CD4-positive, alpha-beta T cell treated with Interleukin-21 for 1 hour (primary cell): ENCODE results near the gene SART1.

ENCODE experiments used
- DNase-seq: peaks from one replicate; pipeline ENCODE4 v3.0.0-alpha.2; 2020

The SART1 gene, protein sequence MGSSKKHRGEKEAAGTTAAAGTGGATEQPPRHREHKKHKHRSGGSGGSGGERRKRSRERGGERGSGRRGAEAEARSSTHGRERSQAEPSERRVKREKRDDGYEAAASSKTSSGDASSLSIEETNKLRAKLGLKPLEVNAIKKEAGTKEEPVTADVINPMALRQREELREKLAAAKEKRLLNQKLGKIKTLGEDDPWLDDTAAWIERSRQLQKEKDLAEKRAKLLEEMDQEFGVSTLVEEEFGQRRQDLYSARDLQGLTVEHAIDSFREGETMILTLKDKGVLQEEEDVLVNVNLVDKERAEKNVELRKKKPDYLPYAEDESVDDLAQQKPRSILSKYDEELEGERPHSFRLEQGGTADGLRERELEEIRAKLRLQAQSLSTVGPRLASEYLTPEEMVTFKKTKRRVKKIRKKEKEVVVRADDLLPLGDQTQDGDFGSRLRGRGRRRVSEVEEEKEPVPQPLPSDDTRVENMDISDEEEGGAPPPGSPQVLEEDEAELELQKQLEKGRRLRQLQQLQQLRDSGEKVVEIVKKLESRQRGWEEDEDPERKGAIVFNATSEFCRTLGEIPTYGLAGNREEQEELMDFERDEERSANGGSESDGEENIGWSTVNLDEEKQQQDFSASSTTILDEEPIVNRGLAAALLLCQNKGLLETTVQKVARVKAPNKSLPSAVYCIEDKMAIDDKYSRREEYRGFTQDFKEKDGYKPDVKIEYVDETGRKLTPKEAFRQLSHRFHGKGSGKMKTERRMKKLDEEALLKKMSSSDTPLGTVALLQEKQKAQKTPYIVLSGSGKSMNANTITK

DNA sequence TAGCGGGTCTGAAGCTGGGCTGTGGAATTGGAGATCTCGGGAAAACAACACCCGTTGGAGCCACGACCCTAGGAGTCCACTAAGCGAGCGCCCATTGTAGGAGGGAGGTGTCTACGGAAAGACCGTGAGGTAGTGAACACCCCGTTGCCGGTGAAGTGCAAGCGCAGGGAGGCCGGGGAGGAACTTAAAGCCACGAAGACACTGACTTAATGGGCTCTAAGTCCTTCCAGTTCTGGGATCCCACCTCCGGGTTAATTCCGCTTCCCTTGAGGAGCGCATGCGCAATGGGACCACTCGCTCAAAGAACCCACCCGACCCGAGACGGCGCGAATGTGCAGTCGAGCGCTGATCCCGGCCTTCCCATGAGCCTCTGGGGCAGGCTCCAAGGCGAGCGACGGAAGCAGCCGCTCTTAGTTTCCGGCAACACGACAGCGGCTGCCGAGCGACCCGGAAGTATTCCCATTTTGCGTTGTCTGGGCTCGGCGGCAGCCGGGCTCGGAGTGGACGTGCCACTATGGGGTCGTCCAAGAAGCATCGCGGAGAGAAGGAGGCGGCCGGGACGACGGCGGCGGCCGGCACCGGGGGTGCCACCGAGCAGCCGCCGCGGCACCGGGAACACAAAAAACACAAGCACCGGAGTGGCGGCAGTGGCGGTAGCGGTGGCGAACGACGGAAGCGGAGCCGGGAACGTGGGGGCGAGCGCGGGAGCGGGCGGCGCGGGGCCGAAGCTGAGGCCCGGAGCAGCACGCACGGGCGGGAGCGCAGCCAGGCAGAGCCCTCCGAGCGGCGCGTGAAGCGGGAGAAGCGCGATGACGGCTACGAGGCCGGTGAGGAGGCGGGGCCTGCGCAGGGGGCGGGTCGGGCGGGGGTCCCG, at the start of gene SART1:
SART1 (plus strand) TSS at position 468 of the 874 bp plus-strand sequence; CDS start at position 515, 47 bp downstream.
- peak; percentile 98 for DNase-seq

DNA sequence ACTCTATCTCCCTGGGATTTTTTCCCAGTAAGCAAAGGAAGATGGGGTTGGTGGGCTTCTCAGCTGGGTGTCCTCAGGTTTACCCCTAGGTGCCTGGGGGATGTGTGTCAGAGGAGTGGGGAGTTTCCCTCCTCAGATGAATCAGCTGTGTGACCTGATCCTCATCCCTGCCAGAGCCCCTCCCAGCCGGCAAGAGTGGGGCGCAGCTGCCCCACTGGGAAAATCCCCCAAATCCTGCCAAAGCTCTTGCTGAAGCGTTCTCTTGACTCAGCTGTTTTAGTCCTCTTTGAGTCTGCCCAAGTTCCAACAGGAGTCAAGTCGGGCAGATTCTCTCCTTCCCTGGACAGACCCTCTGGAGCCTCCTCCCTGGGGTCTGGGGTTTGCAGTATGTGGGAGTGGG, 48.7 kb upstream of the SART1 start:
- no peak for DNase-seq

DNA sequence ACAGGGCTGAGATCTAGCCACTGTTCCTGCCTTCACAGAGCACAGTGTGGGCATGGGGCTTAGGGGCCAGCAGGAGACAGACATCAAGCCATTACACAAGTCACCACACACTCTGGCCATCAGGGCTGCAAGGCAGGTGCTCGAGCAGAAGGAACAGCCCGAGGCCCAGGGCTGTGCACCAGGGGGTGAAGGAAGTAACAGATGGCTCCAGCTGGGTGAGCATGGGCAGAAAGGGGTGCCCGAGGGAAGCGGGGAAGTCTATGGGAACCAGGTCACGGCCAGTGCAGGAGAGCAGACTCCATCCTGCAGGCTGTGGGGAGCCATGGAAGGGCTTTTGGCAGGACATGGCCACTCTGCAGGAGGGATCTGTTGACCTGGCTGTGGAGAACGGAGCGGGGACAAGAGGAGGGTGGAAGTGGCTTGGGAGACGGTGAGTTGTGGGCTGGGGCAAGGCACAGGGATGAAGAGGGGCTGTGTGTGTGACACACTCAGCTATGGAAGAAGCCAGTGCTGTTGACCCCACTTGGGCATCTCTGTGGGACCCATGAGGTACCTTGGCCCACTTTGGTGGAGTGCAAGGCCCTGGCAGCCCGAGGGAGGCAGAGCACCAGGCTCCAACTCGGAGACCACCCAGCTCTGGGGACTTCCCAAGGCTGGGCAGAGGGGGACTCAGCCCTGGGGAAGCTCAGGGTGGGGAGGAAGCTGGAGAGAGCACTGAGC, 46.3 kb upstream of the SART1 start:
- no peak for DNase-seq

DNA sequence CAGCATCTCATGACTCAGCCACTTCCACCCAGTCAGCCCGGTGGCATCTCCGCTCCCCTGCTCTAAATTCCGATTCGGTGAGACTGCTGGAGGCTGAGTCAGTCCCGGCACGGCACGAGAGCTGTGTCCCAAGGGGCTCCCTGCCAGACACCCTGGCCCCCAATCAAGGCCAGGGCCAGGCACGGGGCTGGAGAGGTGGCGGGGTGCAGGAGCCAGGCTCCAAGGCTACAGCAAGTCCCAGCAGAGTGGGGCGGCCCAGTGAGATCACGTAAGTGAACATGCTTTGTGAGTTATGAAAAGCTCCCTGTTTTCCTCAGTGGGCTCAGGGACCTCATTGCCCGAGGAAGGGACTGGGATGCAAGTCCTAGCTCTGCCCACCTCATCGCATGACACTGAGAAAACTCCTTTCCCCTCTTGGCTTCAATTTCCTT, 45.7 kb upstream of the SART1 start:
- DNase-seq, result no peak

DNA sequence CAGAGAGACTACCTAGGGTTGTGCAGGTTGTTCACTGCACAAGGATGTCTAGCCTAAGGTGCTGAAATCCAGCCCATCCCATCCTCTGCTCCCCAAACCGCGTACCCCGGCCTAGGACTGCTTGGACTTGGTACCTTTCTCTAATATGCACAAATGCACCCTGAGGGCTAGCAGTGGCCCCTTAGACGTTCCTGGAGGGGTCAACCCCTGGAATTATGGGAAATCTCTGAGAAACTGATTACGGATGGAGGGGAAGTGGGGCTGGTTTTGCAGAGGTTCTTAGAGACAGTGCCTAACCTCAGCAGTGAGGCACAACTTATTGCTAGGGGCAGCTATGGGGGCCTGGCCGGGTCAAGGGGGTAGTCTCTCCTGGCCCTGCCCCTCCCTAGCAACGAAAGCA, 45.1 kb upstream of the SART1 start:
- DNase-seq, result no peak

DNA sequence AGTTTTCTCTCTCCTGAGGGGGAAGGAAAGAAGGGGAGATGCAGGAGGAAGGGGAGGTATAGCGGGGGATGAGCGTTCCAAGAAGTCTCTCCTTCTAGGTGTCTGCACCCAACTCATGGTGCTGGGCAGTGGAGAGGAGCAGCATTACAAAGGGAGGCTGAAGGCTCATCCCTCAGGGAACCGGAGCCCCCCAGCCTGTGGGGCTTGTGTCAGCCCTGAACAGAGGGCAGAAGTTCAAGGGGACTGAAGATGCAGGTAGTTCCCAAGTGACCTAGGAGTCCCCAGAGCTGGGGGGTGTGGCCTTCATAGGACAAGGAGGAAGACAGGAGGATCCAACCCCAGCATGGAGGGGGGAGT, 44.5 kb upstream of the SART1 start:
- DNase-seq, result no peak

DNA sequence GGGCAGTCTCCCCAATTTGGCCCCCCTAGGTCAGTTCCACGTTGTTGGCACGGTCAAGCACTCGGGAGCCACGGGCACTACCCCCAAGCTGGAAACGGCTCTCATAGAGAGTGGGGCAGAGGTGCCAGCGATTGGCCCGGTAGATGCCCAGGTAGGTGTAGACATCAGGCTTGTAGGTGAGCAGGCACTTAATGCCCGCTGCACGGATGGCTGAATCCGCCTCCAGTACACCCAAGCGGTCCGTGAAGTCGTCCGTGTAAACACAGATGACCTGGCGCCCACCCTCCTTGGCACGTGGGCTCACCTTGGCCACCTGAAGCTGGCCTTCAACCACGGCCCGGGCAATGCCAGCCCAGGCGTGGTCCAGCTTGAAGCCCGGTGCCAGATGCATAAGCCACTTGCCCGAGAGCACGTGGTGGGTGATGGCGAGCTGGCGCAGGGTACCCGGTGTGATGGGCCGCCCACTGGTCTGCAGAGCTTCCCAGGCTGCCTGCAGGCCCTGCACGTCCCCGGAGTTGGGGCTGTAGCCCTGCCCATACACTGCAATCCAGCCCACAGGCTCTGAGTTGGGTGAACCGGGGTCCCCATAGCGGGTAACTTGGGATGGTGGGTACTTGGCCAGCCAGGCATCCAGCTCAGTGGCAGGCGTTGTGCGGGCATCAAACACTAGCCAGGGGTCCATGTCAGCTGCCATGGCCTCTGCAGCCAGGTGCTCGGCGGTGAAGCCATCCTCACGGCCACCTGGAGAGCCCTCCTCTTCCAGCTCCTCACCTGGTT, 43.9 kb upstream of the SART1 start:
- no peak for DNase-seq

DNA sequence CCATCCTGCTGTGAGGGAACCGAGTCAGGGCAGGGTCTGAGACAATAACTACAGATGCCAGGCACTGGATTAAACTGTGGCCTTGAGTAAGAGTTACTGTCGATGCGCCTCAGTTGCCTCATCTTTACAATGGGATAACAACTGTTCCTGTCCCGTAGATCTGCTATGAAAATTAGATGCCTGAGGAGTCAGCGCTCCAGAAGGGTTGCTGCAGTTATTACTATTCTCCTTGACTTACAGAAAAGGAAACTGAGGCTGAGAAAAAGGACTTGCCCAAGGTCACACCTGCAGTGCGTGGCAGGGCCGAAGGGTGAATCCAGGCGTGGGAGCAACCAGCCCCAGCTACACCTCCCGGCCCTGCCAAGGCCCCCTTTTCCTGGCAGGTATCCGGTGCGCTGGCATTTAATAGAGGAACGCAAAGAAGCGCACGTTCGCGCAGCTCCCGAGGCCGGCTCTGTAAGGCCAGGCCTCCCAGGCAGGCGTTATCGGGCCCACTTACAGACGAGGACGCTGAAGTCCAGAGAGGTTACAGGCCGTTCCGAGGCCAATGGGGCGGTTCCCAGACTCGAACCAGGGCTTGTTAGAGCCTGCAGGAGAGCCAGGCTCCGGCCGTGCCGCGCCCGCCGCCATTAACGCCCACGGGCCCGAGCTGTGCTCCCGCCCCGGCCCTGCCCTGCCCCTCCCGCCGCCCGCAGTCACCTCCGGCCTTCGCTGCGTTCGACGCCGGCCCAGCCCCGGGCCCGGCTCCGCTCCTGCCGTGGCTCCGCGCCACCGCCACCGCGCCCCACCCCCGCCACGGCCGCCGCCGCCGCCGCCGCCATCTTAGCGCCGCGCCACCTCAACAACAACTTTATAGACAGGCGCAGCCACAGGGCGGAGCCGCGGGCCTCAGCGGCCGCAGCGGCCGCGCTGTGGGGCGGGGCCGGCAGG, 43.1 kb upstream of the SART1 start, which contains the start of gene C11orf68:
C11orf68 (minus strand) TSS at position 852 of the 930 bp plus-strand sequence; CDS start at position 821, 31 bp downstream.
- DNase-seq, result no peak

DNA sequence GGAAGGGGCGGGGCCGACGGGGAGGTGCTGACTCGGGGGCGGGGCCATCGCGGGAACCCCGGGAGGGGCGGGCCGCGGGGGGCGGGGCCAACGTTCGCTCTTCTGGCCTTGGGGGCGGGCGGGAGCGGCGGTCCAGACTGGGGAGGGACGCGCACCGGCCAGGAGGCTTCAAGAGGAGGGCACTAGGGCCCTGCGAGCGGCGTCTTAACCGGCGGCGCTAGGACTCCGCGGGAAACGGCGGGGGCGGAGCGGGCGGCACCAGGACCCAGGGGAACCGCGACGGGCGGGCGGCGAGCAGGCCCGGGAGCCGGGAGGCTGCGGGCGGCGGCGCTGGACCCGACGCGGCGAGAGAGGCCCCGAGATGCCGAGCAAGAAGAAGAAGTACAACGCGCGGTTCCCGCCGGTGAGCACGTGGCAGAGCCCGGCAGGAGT, 42.4 kb upstream of the SART1 start, which contains the start of gene DRAP1:
DRAP1 (plus strand) TSS at position 286 of the 432 bp plus-strand sequence; CDS start at position 362, 76 bp downstream.
- peak; percentile 99 for DNase-seq

DNA sequence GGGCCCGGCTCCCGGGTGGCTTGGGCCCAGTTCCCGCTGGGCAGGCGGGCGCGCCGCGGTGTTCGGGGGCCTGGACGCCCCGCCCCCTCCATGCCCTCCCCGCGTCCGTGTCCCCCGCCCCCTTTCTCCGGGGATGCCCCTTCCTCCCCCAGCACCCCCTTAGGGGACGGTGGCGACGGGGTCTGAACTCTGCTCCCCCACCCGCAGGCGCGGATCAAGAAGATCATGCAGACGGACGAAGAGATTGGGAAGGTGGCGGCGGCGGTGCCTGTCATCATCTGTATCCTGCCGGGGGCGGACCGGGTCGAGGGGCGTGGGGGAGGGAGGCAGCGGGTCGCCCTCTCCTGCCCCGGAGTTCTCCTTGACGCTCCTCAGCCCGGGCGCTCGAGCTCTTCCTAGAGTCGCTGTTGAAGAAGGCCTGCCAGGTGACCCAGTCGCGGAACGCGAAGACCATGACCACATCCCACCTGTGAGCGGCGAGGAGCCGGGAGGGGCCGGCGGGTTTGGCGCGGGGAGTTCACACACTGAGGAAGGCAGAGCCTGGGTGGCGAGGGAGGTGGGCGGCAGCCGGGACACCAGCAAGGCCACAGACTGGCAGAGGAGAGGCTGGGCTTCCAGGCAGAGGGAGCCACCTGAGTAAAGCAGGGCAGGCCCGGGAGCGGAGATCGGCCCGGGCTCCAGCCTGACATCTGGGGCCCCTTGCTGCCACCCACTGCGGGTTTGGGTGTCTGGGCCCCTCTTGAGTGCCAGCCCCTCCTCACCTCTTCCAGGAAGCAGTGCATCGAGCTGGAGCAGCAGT, 41.8 kb upstream of the SART1 start:
- peak; percentile 72 for DNase-seq

DNA sequence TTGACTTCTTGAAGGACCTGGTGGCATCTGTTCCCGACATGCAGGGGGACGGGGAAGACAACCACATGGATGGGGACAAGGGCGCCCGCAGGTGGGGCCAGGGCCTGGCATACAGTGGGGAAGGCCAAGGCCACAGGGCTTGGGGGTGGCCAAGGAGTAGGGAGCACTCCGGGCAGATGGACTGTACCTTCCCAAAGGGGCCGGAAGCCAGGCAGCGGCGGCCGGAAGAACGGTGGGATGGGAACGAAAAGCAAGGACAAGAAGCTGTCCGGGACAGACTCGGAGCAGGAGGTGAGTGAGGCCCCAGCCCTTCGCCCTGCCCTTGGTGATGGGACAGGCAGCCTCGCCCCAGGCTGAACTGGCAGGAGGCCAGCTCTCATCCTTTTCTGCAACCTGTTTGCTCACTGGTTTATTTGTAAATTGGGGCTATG, 41.1 kb upstream of the SART1 start:
- DNase-seq, result no peak

DNA sequence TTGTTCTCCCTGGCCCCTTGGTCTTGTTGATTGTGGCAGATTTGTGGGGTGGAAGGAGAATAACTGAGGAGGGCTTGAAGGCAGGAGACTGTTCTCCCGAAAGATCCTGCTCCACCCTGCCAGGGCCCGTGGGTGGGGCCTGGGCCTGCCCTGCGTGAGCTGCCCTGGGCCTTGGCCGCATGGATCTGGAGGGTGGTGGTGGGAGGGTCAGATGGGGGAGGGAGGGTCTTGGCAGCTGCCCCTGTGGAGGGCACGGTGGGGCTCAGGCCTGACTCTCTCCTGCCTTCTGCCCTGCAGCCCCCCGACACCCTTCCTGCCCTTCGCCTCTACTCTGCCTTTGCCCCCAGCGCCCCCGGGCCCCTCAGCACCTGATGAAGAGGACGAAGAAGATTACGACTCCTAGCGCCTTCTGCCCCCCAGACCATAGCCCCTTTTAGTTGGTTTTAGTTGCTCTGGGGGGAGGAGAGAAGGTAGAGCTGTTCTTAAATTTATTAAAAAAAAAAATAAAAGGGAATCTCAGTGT, 40.4 kb upstream of the SART1 start:
- no peak for DNase-seq

DNA sequence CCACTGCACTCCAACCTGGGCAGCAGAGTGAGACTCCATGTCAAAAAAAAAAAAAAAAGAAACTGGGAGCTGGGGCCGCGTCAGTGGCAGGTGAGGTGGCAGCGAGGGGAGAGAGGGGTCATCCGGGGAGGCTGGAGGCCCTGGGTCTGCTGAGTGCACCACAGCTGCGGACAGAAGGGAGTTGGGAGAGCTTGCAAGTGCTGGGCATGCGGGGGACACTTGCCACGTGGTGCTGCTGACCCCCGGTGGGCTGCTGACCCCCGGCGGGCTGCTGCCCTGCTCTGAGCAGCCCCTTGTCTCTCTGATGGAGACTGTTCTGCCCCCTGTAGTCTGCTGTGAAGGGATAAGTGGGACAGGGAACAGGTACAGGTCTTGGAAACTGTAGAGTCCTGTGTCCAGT, 39.7 kb upstream of the SART1 start:
- DNase-seq, result no peak

DNA sequence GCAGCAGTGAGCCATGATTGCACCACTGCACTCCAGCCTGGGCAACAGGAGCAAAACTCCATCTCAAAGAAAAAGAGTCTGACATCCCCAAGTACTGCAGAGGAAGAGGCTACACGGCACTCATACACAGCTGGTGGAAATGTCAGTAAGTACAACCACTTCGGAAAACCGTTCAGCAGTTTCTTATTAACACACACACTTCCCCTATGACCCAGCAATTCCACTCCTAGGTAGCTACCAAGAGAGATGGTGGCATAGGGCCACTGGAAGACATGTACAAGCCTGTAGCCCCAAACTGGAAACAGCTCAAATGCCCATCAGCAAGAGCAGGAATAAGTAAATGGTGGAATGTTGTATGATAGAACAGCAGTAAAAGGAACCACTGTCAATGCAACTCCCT, 39.0 kb upstream of the SART1 start:
- DNase-seq, result no peak

DNA sequence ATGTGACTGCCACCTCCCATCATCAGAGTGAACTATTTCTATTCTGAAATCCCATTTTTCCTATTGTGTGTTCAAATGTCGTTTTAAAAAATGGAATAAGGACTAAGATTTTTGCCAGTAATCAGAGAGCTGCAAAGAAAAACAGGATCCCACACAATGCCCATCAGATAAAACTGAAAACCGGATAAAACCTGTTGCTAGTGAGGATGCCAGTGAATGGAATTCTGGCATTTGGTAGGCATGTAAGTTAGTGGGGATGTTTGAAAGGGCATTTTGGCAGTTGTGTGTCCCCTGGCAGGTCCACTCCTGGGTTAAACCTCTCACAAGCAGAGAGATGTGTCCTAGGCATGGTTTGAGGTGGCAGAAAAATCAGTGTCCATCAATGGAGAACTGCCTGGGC, 36.1 kb upstream of the SART1 start:
- DNase-seq, result no peak

DNA sequence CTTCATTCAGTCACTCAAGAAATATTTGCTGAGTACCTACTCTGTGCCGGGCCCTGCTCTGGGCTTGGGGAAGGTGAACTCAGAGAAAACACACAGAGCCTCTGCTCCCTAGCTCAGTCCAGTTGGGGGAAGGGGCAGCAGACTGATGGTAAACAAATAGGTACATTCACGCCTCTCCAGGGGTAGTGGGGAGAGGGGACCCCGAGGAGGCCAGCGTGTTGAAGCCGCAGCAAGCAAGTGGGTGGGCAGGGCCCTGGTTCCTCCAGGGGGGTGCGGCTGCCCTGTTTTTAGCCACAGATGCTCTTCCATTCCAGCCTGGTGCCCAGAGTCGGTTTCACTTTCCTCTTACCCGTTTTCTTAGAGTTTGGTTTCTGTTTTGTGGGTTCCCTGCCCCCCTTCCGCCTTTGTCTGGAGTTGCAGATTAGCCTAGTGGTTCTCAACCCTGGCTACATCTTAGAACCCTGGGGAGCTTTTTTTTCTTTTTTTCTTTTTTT, 33.6 kb upstream of the SART1 start:
- DNase-seq, result peak; percentile 88

DNA sequence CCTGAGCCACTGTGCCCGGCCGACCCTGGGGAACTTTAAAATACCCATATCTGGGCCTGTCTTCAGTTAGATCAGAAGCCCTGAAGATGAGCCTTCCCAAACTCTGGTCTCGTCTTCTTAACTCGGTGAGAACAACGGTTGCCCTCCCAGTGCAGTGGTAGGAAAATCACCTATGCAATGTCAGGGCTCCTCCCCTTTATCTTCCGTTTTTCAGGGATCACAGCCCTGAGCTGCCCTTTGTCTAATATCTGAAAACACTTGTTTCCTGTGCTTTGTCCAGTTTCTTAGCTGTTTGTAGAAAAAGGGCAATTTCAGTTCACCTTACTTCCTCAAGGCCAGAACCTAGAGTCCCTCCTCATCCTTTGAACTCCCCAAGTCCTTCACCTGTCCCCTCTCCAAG, 32.9 kb upstream of the SART1 start:
- DNase-seq, result no peak

DNA sequence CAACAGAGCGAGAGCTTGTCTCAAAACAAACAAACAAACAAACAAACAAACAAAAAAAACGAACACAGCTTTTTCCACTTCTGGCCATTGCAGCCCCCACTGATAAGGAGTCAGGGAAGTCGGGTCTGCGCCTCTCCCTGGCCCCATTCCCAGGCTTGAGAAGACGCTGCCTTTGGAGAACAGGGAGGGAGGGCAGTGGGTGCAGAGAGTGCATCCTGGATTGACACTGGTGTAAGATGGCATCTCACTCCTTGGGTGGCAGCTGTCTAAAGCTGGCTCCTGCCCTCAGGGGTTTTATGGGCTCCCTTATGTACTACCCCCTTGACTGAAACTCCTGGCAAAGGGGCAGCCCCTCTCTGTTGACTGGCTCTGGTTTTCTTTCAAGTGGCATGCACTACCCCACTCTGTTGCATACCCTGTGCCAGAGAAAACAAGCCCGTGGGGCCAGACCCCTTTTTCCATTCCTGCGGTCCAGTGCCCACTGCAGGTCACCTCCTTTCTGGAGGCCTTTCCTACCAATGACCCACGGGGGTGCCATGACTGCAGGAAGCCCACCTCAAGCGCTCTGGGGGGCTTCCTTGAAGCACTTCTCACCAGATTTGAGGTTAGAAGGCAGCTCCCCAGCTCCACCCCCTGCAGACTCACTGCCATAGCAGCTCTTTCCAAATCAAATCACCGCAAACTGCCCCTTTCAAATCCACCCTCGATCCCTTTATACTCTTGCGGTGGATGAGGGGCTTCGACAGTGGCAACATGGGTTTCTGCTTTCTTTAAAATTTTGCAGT, 29.6 kb upstream of the SART1 start:
- no peak for DNase-seq
